Keratinocyte (primary cell): Measurements from ENCODE around the gene LRRN2. TPM values are rescaled to one million over a fixed set of nuclear protein-coding genes. Genes with fewer than 3 reads are reported as not detected.

ENCODE experiments used
- DNase-seq: peaks from one replicate; pipeline ENCODE4 v3.0.0-alpha.2; 2011; ENCODE audit warnings: low read depth, missing footprints, low spot score
- FAIRE-seq: peaks from 2 replicates; lab custom pipeline; 2011; peaks lifted over from hg19 to GRCh38; lab: Jason Lieb, UNC
- H2AFZ ChIP-seq: 2 replicates; pipeline ENCODE4 v1.6.0; 2012; ENCODE audit warnings: low read length, control low read depth, inconsistent platforms; ENCODE audit not compliant: control insufficient read depth
- H3K27ac ChIP-seq: 2 replicates; pipeline ENCODE4 v1.5.1; 2011; ENCODE audit warnings: low read length; ENCODE audit not compliant: control insufficient read depth, insufficient read depth
- H3K27me3 ChIP-seq: 3 replicates; pipeline ENCODE4 v1.6.0; 2011; ENCODE audit warnings: low read length; ENCODE audit not compliant: control insufficient read depth, insufficient read depth; ENCODE audit errors: extremely low read depth
- H3K36me3 ChIP-seq, 2 experiments: 2 replicates in 1 of 2; 3 replicates in 1 of 2; pipeline ENCODE4 v1.5.1; 2011; ENCODE audit warnings: low read length in 2 of 2, mild to moderate bottlenecking in 1 of 2; ENCODE audit not compliant: control insufficient read depth in 2 of 2, insufficient read depth in 2 of 2; ENCODE audit errors: extremely low read depth in 1 of 2
- H3K4me1 ChIP-seq: 3 replicates; pipeline ENCODE4 v1.5.1; 2011; ENCODE audit warnings: low read length; ENCODE audit not compliant: control insufficient read depth, insufficient read depth; ENCODE audit errors: extremely low read depth
- H3K4me2 ChIP-seq: 3 replicates; pipeline ENCODE4 v1.6.0; 2011; ENCODE audit warnings: low read depth, low read length; ENCODE audit not compliant: control insufficient read depth, insufficient read depth; ENCODE audit errors: extremely low read depth
- H3K4me3 ChIP-seq, 3 experiments: fragments of 200-600 bp in 1 of 3; sonication (generic) in 1 of 3; 2 replicates in 2 of 3; 3 replicates in 1 of 3; pipeline ENCODE4 v1.5.1; 2011 to 2016; ENCODE audit warnings: low read length in 3 of 3, mild to moderate bottlenecking in 3 of 3, control low read depth in 2 of 3, inconsistent platforms in 1 of 3, low read depth in 1 of 3, mixed read lengths in 1 of 3, mixed run types in 1 of 3, moderate library complexity in 1 of 3; ENCODE audit not compliant: control insufficient read depth in 2 of 3, insufficient read depth in 2 of 3; ENCODE audit errors: extremely low read depth in 1 of 3
- H3K79me2 ChIP-seq: 2 replicates; pipeline ENCODE4 v1.6.0; 2012; ENCODE audit warnings: low read length; ENCODE audit not compliant: control insufficient read depth, insufficient read depth
- H3K9ac ChIP-seq: 3 replicates; pipeline ENCODE4 v1.6.0; 2011; ENCODE audit warnings: low read length; ENCODE audit not compliant: control insufficient read depth, insufficient read depth; ENCODE audit errors: extremely low read depth
- H3K9me1 ChIP-seq: 3 replicates; pipeline ENCODE4 v1.6.0; 2011; ENCODE audit warnings: low read length; ENCODE audit not compliant: control insufficient read depth, insufficient read depth; ENCODE audit errors: extremely low read depth
- H3K9me3 ChIP-seq: 2 replicates; pipeline ENCODE4 v1.5.1; 2012; ENCODE audit warnings: low read depth, low read length; ENCODE audit not compliant: control insufficient read depth
- H4K20me1 ChIP-seq: 3 replicates; pipeline ENCODE4 v1.6.0; 2011; ENCODE audit warnings: low read length; ENCODE audit not compliant: control insufficient read depth, insufficient read depth; ENCODE audit errors: extremely low read depth
- CTCF ChIP-seq, 3 experiments: IDR thresholded peaks in 1 of 3; conservative IDR thresholded peaks in 1 of 3; optimal IDR thresholded peaks in 1 of 3; 2 replicates in 2 of 3; 3 replicates in 1 of 3; pipeline versions ENCODE3 to v1.5.1; 2011; ENCODE audit warnings: low read length in 3 of 3, mild to moderate bottlenecking in 3 of 3, moderate library complexity in 2 of 3, control low read depth in 1 of 3, inconsistent platforms in 1 of 3; ENCODE audit not compliant: insufficient read depth in 2 of 3; ENCODE audit errors: extremely low read depth in 1 of 3
- EZH2 ChIP-seq: IDR thresholded peaks from one replicate; pipeline ENCODE4 v1.6.1; 2012; ENCODE audit warnings: inconsistent platforms, mild to moderate bottlenecking, low read length, moderate library complexity
- dilution Hi-C: fragments of 300-500 bp; cut with MboI; formaldehyde crosslinking; loops from one replicate; pipeline ENCODE4 v1.7.0; 2020; ENCODE audit warnings: low sequenced_read_pairs; ENCODE audit not compliant: extremely low pct_ligation_motif_present
- polyA plus RNA-seq, 5 experiments: library from polyadenylated mRNA; depleted of rRNA in 3 of 5; stranded (reverse) in 3 of 5; stranded (forward) in 1 of 5; unstranded in 1 of 5; fragments of >200 nt; gene quantifications; 1 replicate in 1 of 5; 2 replicates in 3 of 5; 3 replicates in 1 of 5; pipeline versions ENCODE4 v1.2.1 to v1.2.3, GENCODE V29; 2011 to 2012; ENCODE audit warnings: missing spikeins in 2 of 5, low read depth in 1 of 5, low replicate concordance in 1 of 5

LRRN2 gene
- polyA plus RNA-seq, 1 donor (not counting 4 experiments of a cell fraction or from before 2014, with no cell fraction given): not detected

- H3K27ac ChIP-seq: no peak overlapping the region
- FAIRE-seq: no peak
- dilution Hi-C loops: no loop called here
- no peak for TF ChIP-seq CTCF (optimal IDR thresholded peaks at IDR 0.05 in 1 of 3, IDR thresholded peaks at IDR 0.05 in 1 of 3, conservative IDR thresholded peaks at IDR 0.05 in 1 of 3; ENCODE audit: extremely low read depth in 1 of 3, insufficient read depth in 2 of 3, low read length in 3 of 3)
- TF ChIP-seq EZH2: no peak
- no peak overlapping the region for H3K9ac ChIP-seq
- no peaks in the 10 kb centered on the region for H3K79me2 ChIP-seq
- H2AFZ ChIP-seq: no peak overlapping the region
- no peaks in the 10 kb centered on the region for H3K27me3 ChIP-seq
- no peaks in the 10 kb centered on the region for H3K9me3 ChIP-seq
- H3K4me2 ChIP-seq: no peak overlapping the region
- DNase-seq: no peak
- H3K4me3 ChIP-seq: no peak overlapping the region
- H3K36me3 ChIP-seq: no peaks in the 10 kb centered on the region
- peaks cover 24% of the 10 kb centered on the region for H3K4me1 ChIP-seq
- no peaks in the 10 kb centered on the region for H4K20me1 ChIP-seq
- H3K9me1 ChIP-seq: no peaks in the 10 kb centered on the region
These were observed 20.6 kb upstream of the LRRN2 start for GRCh38 chr1:204705888-204706837.

- no peak overlapping the region for H2AFZ ChIP-seq
- no peak for FAIRE-seq
- H3K4me2 ChIP-seq: no peak overlapping the region
- TF ChIP-seq CTCF (optimal IDR thresholded peaks at IDR 0.05 in 1 of 3, IDR thresholded peaks at IDR 0.05 in 1 of 3, conservative IDR thresholded peaks at IDR 0.05 in 1 of 3; ENCODE audit: extremely low read depth in 1 of 3, insufficient read depth in 2 of 3, low read length in 3 of 3) (no peak), EZH2 (no peak)
- H3K9me3 ChIP-seq: no peaks in the 10 kb centered on the region
- no peak for DNase-seq
- no peaks in the 10 kb centered on the region for H3K36me3 ChIP-seq
- H3K9ac ChIP-seq: no peak overlapping the region
- no peak overlapping the region for H3K27ac ChIP-seq
- H3K79me2 ChIP-seq: no peaks in the 10 kb centered on the region
- H3K27me3 ChIP-seq: no peaks in the 10 kb centered on the region
- no peaks in the 10 kb centered on the region for H4K20me1 ChIP-seq
- H3K9me1 ChIP-seq: no peaks in the 10 kb centered on the region
- dilution Hi-C loops: no loop called here
- no peak overlapping the region for H3K4me3 ChIP-seq
- H3K4me1 ChIP-seq: peaks cover 24% of the 10 kb centered on the region
These were observed 19.9 kb upstream of the LRRN2 start for GRCh38 chr1:204705493-204705811.
